Thyroid gland (tissue), 4 donors: ENCODE measurements around the gene POLR3H.

Experiments used
- POLR2A ChIP-seq, 2 donors: fragments of 450-650 bp; IDR thresholded peaks; one replicate each; pipeline ENCODE4 v1.6.1; 2017; ENCODE audit warnings: antibody characterized with exemption in 2 of 2, mild to moderate bottlenecking in 2 of 2, moderate library complexity in 1 of 2
- TF ChIP-seq, protein P1 (sequence below), 6 experiments: fragments of 200-600 bp in 3 of 6; fragments of 450-650 bp in 3 of 6; sonication (generic) in 3 of 6; IDR thresholded peaks; one replicate each; pipeline ENCODE4 v1.5.1; 2016 to 2019; ENCODE audit warnings: antibody characterized with exemption in 6 of 6, mild to moderate bottlenecking in 2 of 6, inconsistent platforms in 1 of 6, moderate library complexity in 1 of 6

DNA sequence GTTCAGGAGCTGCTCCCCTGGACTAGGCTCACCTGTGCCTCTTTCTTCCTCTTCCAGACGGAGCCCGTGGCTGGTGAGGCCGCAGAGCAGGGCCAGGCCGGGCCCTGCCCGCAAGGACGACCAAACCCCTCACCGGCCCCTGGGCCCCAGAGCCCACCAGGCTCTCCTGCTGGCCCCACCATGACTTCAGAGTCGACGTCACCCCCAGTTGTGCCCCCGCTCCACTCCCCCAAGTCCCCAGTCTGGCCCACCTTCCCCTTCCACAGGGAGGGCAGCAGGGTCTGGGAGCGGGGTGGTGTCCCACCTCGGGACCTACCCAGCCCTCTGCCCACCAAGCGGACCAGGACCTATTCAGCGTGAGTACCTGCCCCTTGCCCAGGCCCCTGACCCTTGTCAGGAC is 27.5 kb upstream of the POLR3H start:
- TF ChIP-seq, protein P1, sequence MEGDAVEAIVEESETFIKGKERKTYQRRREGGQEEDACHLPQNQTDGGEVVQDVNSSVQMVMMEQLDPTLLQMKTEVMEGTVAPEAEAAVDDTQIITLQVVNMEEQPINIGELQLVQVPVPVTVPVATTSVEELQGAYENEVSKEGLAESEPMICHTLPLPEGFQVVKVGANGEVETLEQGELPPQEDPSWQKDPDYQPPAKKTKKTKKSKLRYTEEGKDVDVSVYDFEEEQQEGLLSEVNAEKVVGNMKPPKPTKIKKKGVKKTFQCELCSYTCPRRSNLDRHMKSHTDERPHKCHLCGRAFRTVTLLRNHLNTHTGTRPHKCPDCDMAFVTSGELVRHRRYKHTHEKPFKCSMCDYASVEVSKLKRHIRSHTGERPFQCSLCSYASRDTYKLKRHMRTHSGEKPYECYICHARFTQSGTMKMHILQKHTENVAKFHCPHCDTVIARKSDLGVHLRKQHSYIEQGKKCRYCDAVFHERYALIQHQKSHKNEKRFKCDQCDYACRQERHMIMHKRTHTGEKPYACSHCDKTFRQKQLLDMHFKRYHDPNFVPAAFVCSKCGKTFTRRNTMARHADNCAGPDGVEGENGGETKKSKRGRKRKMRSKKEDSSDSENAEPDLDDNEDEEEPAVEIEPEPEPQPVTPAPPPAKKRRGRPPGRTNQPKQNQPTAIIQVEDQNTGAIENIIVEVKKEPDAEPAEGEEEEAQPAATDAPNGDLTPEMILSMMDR (IDR thresholded peaks at IDR 0.05): no peak
- no peak for TF ChIP-seq POLR2A (IDR thresholded peaks at IDR 0.05)
